K562 (cell line): ENCODE data around the gene NOMO2. TPM values are rescaled to one million over a fixed set of nuclear protein-coding genes. Genes with fewer than 3 reads are reported as not detected.
A peak's percentile ranks its signal among the peaks of the same experiment; 100 is the strongest.
"Not testable (repeated sequence)": the region's sequence is repeated elsewhere in the genome, so short reads cannot be mapped to it uniquely, and the experiment has no call there.

Experiments
- ATAC-seq: fragments of 200-7000 bp; cut with Tn5 transposase; 3 replicates; pipeline ENCODE4 v1.9.1; 2020; ENCODE audit warnings: moderate library complexity
- BruUV-seq: library from RNA; stranded (reverse); fragments of 400-500 nt; replicated peaks from 2 replicates; lab custom pipeline; 2021; lab: Mats Ljungman, UMichigan
- CTCF ChIA-PET: fragments of 300-600 bp; formaldehyde crosslinking; extraction: SDS; loops from one replicate; lab custom pipeline; 2021; ENCODE audit warnings: low intra/inter-chr PET ratio; lab: Yijun Ruan, JAX
- POLR2A ChIA-PET: fragments of 300-600, 350-650 bp; sonication (Branson Sonifier 250); formaldehyde crosslinking; extraction: SDS; loops from one replicate; lab custom pipeline; 2021; ENCODE audit warnings: antibody characterized with exemption, inconsistent platforms; lab: Yijun Ruan, JAX
- DNase-seq, 4 experiments: peaks; one replicate each; pipeline versions ENCODE4 v3.0.0 to v3.0.0-alpha.2; 2011 to 2018; ENCODE audit warnings: low spot score in 3 of 4, mixed read lengths in 3 of 4; ENCODE audit errors: extremely low read depth in 1 of 4
- FAIRE-seq: peaks from 2 replicates; lab custom pipeline; 2011; peaks lifted over from hg19 to GRCh38; lab: Jason Lieb, UNC
- H2AFZ ChIP-seq: 2 replicates; pipeline ENCODE4 v1.6.0; 2011; ENCODE audit warnings: low read depth, low read length, control low read depth, inconsistent platforms
- H3K27ac ChIP-seq: fragments of 200-600 bp; 3 replicates; pipeline ENCODE4 v1.8.0; 2011; ENCODE audit warnings: low read depth, mild to moderate bottlenecking, control low read depth, inconsistent platforms, low read length, moderate library complexity, mixed read lengths; ENCODE audit errors: extremely low read depth
- H3K27me3 ChIP-seq, 2 experiments: fragments of 300-600 bp in 1 of 2; 2 replicates in 1 of 2; 3 replicates in 1 of 2; pipeline versions ENCODE4 v1.6.0 to v1.8.0; 2011; ENCODE audit warnings: inconsistent platforms in 2 of 2, low read length in 2 of 2, mild to moderate bottlenecking in 1 of 2, mixed read lengths in 1 of 2, moderate library complexity in 1 of 2; ENCODE audit not compliant: control insufficient read depth in 2 of 2, insufficient read depth in 2 of 2
- H3K36me3 ChIP-seq: fragments of 300-600 bp; 3 replicates; pipeline ENCODE4 v1.8.0; 2011; ENCODE audit warnings: mild to moderate bottlenecking, low read length, inconsistent platforms; ENCODE audit not compliant: control insufficient read depth, insufficient read depth
- H3K4me1 ChIP-seq, 2 experiments: fragments of 200-600 bp in 1 of 2; replicated peaks in 1 of 2; 2 replicates in 1 of 2; 3 replicates in 1 of 2; pipeline versions ENCODE4 v1.5.1 to v1.8.0; 2011; ENCODE audit warnings: inconsistent platforms in 2 of 2, low read length in 2 of 2, mild to moderate bottlenecking in 1 of 2, mixed read lengths in 1 of 2, moderate library complexity in 1 of 2; ENCODE audit not compliant: control insufficient read depth in 2 of 2, insufficient read depth in 2 of 2
- H3K4me2 ChIP-seq: 2 replicates; pipeline ENCODE4 v1.6.1; 2011; ENCODE audit warnings: low read length, control low read depth, inconsistent platforms, mixed read lengths; ENCODE audit not compliant: insufficient read depth
- H3K4me3 ChIP-seq: fragments of 200-600 bp; sonication (generic), shearing (Covaris generic); 2 replicates; pipeline ENCODE4 v1.5.1; 2016; ENCODE audit warnings: control low read depth, inconsistent platforms
- H3K79me2 ChIP-seq: fragments of 200-600 bp; 3 replicates; pipeline ENCODE4 v1.8.0; 2011; ENCODE audit warnings: low read length, inconsistent platforms; ENCODE audit not compliant: control insufficient read depth, insufficient read depth
- H3K9ac ChIP-seq, 2 experiments: 2 replicates each; pipeline versions ENCODE4 v1.6.0 to v1.6.1; 2011; ENCODE audit warnings: low read depth in 2 of 2, low read length in 2 of 2, control low read depth in 1 of 2, inconsistent platforms in 1 of 2, mild to moderate bottlenecking in 1 of 2, mixed read lengths in 1 of 2; ENCODE audit not compliant: insufficient read depth in 1 of 2
- H3K9me1 ChIP-seq: one replicate; pipeline ENCODE4 v1.6.0; 2011; ENCODE audit warnings: inconsistent platforms, mild to moderate bottlenecking, low read length, moderate library complexity; ENCODE audit not compliant: control insufficient read depth, insufficient read depth
- H3K9me3 ChIP-seq: replicated peaks from 2 replicates; pipeline ENCODE4 v1.5.1; 2011; ENCODE audit warnings: low read depth, low read length, inconsistent platforms; ENCODE audit not compliant: control insufficient read depth, insufficient read depth
- H4K20me1 ChIP-seq: replicated peaks from 2 replicates; pipeline ENCODE4 v1.6.1; 2011; ENCODE audit warnings: low read length, inconsistent platforms, mixed read lengths; ENCODE audit not compliant: control insufficient read depth, insufficient read depth
- WGBS: fragments of 100-300 bp; shearing (Covaris generic); methylation state at CpG from one replicate; pipeline ENCODE4 v1.1.6; 2016; ENCODE audit warnings: low coverage, mixed read lengths; ENCODE audit not compliant: insufficient coverage; ENCODE audit errors: missing lambda C conversion rate; 5-methylcytosine and 5-hydroxymethylcytosine counted together
- in situ Hi-C: fragments of 300-500 bp; cut with MboI; formaldehyde crosslinking; loops from 4 replicates; pipeline ENCODE4 v1.15.0; 2018; ENCODE audit warnings: inconsistent platforms, mixed read lengths
- intact Hi-C: fragments of 100-400 bp; cut with micrococcal nuclease; formaldehyde crosslinking; loops from 2 replicates; pipeline ENCODE4 v1.14.2; 2022
- polyA plus RNA-seq, 8 experiments: library from polyadenylated mRNA; depleted of rRNA in 4 of 8; stranded (reverse) in 5 of 8; unstranded in 3 of 8; fragments of >200 nt; fragmentation: Nextera tagmentation in 2 of 8; fragmentation: Illumina TruSeq in 1 of 8; extraction: Ambion mirVana in 2 of 8; extraction: Trizol in 1 of 8; gene quantifications; 2 replicates each; pipeline versions ENCODE4 v1.2.1 to v1.2.3, GENCODE V29; 2011 to 2014; ENCODE audit warnings: inconsistent platforms in 1 of 8, missing spikeins in 1 of 8
- total RNA-seq, 7 experiments: library from RNA; depleted of rRNA in 6 of 7; stranded (reverse); fragments of >200 nt in 6 of 7; fragmentation: Illumina TruSeq in 2 of 7; extraction: Trizol in 2 of 7; gene quantifications; 2 replicates each; pipeline versions ENCODE4 v1.2.1 to v1.2.3, GENCODE V29; 2011 to 2021; ENCODE audit warnings: low replicate concordance in 1 of 7
- TF ChIP-seq, protein P1 (sequence below): sonication (generic); formaldehyde crosslinking; IDR thresholded peaks from 2 replicates; pipeline ENCODE4 v1.9.0; 2022; ENCODE audit warnings: mild to moderate bottlenecking, missing genetic modification reagents

NOMO2 gene
- total and polyA plus RNA-seq, 9 of the 15 experiments (the other 6 are each of a cell fraction or from before 2014, with no cell fraction given), result 25.2 to 82.2 (median 44.0) TPM

DNA sequence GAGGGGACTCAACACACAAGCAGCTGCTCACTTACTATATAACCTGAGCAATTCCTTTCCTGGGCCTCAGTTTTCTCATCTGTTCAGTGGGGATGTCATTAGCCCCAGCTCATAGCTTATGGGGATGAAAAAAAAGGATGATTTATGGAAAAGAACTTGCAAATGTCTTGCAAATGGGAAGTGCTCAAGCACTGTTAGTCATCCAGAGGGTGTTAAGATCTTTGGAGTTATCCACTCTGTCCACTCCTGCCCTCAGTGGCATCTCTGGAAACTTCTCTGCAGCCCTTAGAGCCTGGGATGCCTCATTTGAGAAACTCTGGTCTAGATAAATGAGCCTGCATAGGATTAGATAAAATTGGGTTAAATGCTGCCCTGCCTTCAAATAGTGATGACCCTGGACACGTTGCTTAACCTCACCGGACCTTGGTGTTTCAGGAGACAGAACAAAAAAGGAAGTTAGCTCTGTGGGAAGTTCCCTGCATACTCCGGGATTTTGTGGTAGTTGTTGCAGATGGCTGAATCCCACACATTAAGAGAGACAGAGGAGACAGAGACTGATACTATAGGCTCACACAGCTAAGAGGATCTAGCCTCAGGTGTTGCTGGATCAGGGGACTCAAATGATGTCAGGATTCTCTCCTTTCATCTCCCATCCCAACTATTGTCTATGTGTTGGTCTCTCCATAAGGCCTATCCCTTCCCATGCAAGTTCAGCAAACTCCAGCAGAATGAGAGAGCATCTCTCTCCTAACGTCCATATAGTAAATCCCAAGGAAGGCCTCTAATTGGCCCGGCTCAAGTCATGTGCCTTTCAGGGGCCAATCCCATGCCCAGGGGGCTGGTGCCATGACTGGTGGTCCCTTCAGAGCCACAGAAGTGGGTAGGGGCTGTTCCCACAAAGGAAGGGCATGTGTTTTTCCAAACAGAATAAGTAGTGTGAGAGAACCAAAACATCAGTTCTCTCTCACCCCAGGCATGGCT, 25.0 kb upstream of the NOMO2 start:
- peak; percentile 11 for FAIRE-seq
- H3K9me1 ChIP-seq, in situ Hi-C loops, H3K36me3 ChIP-seq, H3K4me2 ChIP-seq, H3K9ac ChIP-seq, H3K27ac ChIP-seq, CTCF ChIA-PET, ATAC-seq, H4K20me1 ChIP-seq, BruUV-seq, H3K4me1 ChIP-seq, H3K27me3 ChIP-seq, H3K79me2 ChIP-seq, H2AFZ ChIP-seq, intact Hi-C loops, DNase-seq, POLR2A ChIA-PET, H3K4me3 ChIP-seq, H3K9me3 ChIP-seq: not testable (repeated sequence)
- TF ChIP-seq, protein P1, sequence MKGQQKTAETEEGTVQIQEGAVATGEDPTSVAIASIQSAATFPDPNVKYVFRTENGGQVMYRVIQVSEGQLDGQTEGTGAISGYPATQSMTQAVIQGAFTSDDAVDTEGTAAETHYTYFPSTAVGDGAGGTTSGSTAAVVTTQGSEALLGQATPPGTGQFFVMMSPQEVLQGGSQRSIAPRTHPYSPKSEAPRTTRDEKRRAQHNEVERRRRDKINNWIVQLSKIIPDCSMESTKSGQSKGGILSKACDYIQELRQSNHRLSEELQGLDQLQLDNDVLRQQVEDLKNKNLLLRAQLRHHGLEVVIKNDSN (CRISPR knock-in tag), result peak; percentile 53; the same call in 1 of the 2 replicates
- 0% methylated on average over 3 of the region's 5 CpGs for WGBS

DNA sequence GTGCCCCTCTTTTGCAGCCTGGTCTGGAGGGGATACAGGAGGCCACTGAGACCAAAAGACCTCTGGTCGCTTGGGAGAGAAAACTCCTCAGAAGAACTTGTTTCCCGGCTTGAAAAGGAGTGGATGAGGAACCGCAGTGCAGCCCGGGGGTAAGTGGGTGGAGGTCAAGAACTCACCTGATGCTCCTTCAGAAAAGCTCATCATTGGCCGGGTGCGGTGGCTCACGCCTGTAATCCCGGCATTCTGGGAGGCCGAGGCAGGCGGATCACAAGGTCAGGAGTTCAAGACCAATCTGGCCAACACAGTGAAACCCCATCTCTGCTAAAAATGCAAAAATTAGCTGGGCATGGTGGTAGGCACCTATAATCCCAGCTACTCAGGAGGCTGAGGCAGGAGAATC, 23.9 kb upstream of the NOMO2 start:
- intact Hi-C loops, ATAC-seq, H3K4me3 ChIP-seq, H3K4me1 ChIP-seq, BruUV-seq, H4K20me1 ChIP-seq, POLR2A ChIA-PET, H3K27ac ChIP-seq, H3K4me2 ChIP-seq, FAIRE-seq, H3K9me1 ChIP-seq, H3K9ac ChIP-seq, in situ Hi-C loops, H3K27me3 ChIP-seq, DNase-seq, H2AFZ ChIP-seq, CTCF ChIA-PET, H3K9me3 ChIP-seq, H3K79me2 ChIP-seq, H3K36me3 ChIP-seq: not testable (repeated sequence)
- 3% methylated on average over 9 of the region's 10 CpGs for WGBS
